Tibial artery (tissue), 4 donors: ENCODE results near the gene SIK1.
"Not testable (repeated sequence)": the region's sequence is repeated elsewhere in the genome, so short reads cannot be mapped to it uniquely, and the experiment has no call there.

Experiments used
- DNase-seq, 2 donors: peaks; one replicate each; pipeline ENCODE4 v3.0.0-alpha.2; 2019
- H3K27ac ChIP-seq, 2 donors: fragments of 200-600 bp; sonication (generic) in 1 of 2; 1 replicate in 1 of 2; 2 replicates in 1 of 2; pipeline ENCODE4 v1.5.1; 2018 to 2019; ENCODE audit warnings: mild to moderate bottlenecking in 1 of 2
- H3K27me3 ChIP-seq, 2 donors: fragments of 200-600 bp; sonication (generic) in 1 of 2; one replicate each; pipeline versions ENCODE4 v1.5.1 to v1.6.0; 2016 to 2019
- H3K36me3 ChIP-seq, 3 donors: fragments of 200-600 bp; sonication (generic) in 2 of 3; one replicate each; pipeline ENCODE4 v1.5.1; 2016 to 2019; ENCODE audit warnings: mild to moderate bottlenecking in 2 of 3
- H3K4me1 ChIP-seq, 4 donors: fragments of 200-600 bp; sonication (generic) in 2 of 4; 1 replicate in 3 of 4; 2 replicates in 1 of 4; pipeline ENCODE4 v1.5.1; 2016 to 2019
- H3K4me3 ChIP-seq, 2 donors: fragments of 200-600 bp; sonication (generic) in 1 of 2; 1 replicate in 1 of 2; 2 replicates in 1 of 2; pipeline ENCODE4 v1.5.1; 2018 to 2019; ENCODE audit warnings: mild to moderate bottlenecking in 2 of 2
- H3K9me3 ChIP-seq, 3 donors: fragments of 200-600 bp; sonication (generic) in 1 of 3; one replicate each; pipeline ENCODE4 v1.5.1; 2016 to 2019
- CTCF ChIP-seq, 2 experiments: fragments of 200-600 bp in 1 of 2; fragments of 450-650 bp in 1 of 2; IDR thresholded peaks; one replicate each; pipeline ENCODE4 v1.5.1; 2017 to 2019; ENCODE audit warnings: antibody characterized with exemption in 2 of 2, mild to moderate bottlenecking in 1 of 2, moderate library complexity in 1 of 2
- intact Hi-C: fragments of 100-400 bp; cut with DNase I; formaldehyde crosslinking; loops from one replicate; pipeline ENCODE4 v1.15.0; 2023; ENCODE audit warnings: low total_unique reads

Gene SIK1

GRCh38 chr21:43426404-43427241 lies at the start of gene SIK1:
Gene SIK1 (minus strand): TSS chr21:43427131. CDS start chr21:43426178, 953 bp downstream.
- H3K27me3 ChIP-seq, H3K9me3 ChIP-seq, H3K4me1 ChIP-seq, intact Hi-C loops, H3K27ac ChIP-seq, H3K36me3 ChIP-seq: not testable (repeated sequence)
- DNase-seq = peak in 1 of 2 donors; percentile 54
- peak within 1 kb of the TSS in 1 of 2 donors; percentile 38 for H3K4me3 ChIP-seq

GRCh38 chr21:43471597-43472242 lies 44.8 kb upstream of the SIK1 start:
- H3K36me3 ChIP-seq, H3K4me1 ChIP-seq, intact Hi-C loops, H3K9me3 ChIP-seq, H3K27me3 ChIP-seq, H3K27ac ChIP-seq, DNase-seq, H3K4me3 ChIP-seq: not testable (repeated sequence)

DNA sequence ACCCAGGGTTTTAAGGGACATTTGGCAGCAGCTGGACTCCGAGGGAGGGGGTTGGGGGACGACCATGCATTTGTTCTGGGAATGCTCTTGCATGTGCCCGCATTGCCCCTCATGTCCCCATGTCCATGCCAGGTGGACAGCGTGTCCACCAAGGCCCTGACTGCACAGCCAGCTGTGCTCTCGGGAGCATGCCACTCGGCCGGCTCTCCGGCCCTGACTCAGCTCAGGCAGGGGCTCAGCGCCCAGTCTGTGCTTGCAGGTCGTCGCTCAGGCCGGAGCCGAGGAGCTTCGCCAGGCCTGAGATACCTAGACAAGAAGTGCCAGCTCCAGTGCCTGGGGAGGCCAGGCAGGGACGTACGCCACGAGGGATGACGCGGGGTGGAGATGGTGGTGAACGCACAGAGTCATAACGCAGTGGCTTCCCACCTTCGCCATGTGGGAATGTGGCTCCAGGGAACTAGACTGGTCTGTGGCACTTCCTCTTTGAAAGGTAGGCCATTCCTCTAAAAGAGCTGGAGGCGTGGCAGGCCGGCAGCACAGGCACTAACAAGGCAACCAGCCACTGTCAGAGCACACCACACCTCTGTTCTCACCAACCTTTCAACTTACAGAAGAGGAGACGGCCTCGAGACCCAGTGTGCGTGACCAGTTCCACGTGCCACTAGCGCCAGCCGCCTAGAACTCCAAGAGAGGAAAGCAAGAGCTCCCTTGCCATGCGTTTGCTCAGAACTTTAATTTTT lies 43.0 kb upstream of the SIK1 start:
- H3K9me3 ChIP-seq, H3K27ac ChIP-seq, DNase-seq, intact Hi-C loops, H3K36me3 ChIP-seq, H3K4me1 ChIP-seq, H3K4me3 ChIP-seq, H3K27me3 ChIP-seq: not testable (repeated sequence)

DNA sequence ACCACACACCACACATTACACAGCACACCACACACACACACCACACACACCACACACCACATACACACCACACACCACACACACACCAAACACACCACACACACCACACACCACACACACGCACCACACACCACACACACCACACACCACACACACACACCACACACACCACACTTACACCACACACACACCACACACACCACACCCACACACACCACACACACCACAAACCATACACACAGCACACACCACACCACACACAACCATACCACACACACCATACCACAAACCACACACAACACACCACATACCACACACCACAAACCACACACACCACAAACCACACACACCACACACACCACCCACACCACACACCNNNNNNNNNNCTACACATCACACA lies 40.9 kb upstream of the SIK1 start:
- H3K9me3 ChIP-seq = no peaks in the 10 kb centered on the region
- no peaks in the 10 kb centered on the region for H3K36me3 ChIP-seq
- DNase-seq = no peak
- TF ChIP-seq CTCF (IDR thresholded peaks at IDR 0.05) = no peak
- H3K27me3 ChIP-seq = no peaks in the 10 kb centered on the region
- no peak overlapping the region for H3K4me3 ChIP-seq
- no peaks in the 10 kb centered on the region for H3K4me1 ChIP-seq
- H3K27ac ChIP-seq = no peak overlapping the region
- intact Hi-C loops = no loop called here

DNA sequence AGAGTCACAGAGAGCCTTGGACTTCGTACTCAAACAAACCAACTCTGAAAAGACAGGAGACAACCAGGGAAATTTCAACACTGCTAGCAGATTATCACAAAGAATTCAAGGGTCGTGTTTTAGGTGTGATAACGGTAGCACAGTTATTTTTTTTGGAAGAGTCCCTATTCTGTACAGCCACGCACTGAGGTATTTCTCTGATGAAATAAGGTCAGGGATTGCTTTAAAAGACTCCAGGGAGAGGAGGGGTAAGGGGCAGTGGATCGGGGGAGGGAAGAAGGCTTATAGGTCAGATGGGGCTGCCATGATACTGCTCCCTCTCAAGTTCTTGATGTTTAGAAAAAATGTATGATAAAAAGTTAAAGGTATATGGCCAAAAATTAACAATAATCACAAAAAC lies 38.2 kb upstream of the SIK1 start:
- H3K4me3 ChIP-seq, DNase-seq, H3K4me1 ChIP-seq, intact Hi-C loops, H3K9me3 ChIP-seq, H3K36me3 ChIP-seq, H3K27ac ChIP-seq, H3K27me3 ChIP-seq: not testable (repeated sequence)

- H3K4me1 ChIP-seq, intact Hi-C loops, H3K36me3 ChIP-seq, DNase-seq, H3K27me3 ChIP-seq, H3K9me3 ChIP-seq, H3K4me3 ChIP-seq, H3K27ac ChIP-seq: not testable (repeated sequence)
These were observed 36.7 kb upstream of the SIK1 start for GRCh38 chr21:43463498-43464261.

GRCh38 chr21:43462932-43463331 lies 36.0 kb upstream of the SIK1 start:
- H3K36me3 ChIP-seq, H3K4me3 ChIP-seq, H3K27ac ChIP-seq, H3K4me1 ChIP-seq, H3K9me3 ChIP-seq, H3K27me3 ChIP-seq, intact Hi-C loops, DNase-seq: not testable (repeated sequence)

GRCh38 chr21:43460475-43460874 lies 33.5 kb upstream of the SIK1 start:
- H3K4me3 ChIP-seq, DNase-seq, intact Hi-C loops, H3K27ac ChIP-seq, H3K4me1 ChIP-seq, H3K9me3 ChIP-seq, H3K27me3 ChIP-seq, H3K36me3 ChIP-seq: not testable (repeated sequence)

GRCh38 chr21:43458995-43459394 lies 32.1 kb upstream of the SIK1 start:
- H3K9me3 ChIP-seq, DNase-seq, intact Hi-C loops, H3K27me3 ChIP-seq, H3K36me3 ChIP-seq, H3K27ac ChIP-seq, H3K4me1 ChIP-seq, H3K4me3 ChIP-seq: not testable (repeated sequence)

DNA sequence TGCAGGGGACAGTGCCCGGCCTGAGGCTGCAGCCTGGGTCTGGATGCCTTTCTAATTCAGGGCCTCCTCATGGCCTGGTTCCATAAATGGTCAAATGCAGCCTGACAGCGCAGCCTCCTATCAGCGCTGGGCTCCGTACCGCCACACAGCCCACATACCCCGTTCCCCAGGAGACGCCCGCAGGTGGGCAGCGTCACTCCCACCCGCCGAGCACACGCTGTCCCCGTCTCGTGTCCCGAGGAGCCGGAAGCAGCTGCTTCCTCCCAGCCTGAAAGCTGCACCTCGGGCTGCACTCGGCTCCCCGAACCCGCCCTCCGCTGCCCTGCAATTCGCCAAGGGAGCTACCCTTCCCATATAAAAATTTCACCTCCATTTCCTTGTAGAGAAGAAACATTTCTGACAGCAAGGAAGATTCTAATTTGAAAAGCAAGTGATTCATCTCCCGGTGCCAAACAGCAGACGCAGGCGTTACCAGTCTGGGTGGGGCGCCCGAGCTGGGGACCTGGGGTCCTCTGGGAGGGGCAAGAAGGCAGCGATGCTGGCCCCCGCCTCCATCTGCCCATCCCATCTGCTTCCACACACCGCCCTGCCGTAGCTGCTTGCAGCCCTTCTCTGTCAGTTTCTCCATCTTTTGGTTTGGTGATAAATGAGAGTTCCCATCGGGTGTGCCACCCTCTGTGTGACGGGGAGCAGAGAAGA lies 29.8 kb upstream of the SIK1 start:
- H3K4me1 ChIP-seq, DNase-seq, H3K27ac ChIP-seq, intact Hi-C loops, H3K36me3 ChIP-seq, H3K4me3 ChIP-seq, H3K9me3 ChIP-seq, H3K27me3 ChIP-seq: not testable (repeated sequence)

DNA sequence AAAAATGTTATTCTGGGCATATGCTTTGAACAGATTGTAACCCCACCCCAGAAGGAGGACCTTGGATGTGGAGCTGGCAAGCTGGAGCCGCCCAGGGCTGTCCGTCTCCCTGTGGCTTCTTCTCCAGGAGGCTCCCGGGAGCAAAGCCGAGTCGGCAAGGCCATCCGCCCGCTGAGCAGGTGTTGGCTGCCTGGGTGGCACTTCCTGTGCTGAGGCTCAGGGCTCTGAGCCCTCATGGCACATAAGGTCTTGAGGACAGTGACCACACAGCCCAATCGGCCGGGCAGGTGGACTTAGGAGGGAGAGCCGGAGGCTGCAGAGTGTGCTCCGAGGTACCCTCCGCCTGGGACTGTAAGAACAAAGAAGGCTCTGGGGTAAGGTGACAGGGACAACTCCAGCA lies 28.8 kb upstream of the SIK1 start:
- H3K36me3 ChIP-seq, H3K27me3 ChIP-seq, DNase-seq, H3K27ac ChIP-seq, H3K4me3 ChIP-seq, H3K4me1 ChIP-seq, intact Hi-C loops, H3K9me3 ChIP-seq: not testable (repeated sequence)

- H3K9me3 ChIP-seq, H3K27me3 ChIP-seq, H3K27ac ChIP-seq, H3K4me1 ChIP-seq, DNase-seq, intact Hi-C loops, H3K36me3 ChIP-seq, H3K4me3 ChIP-seq: not testable (repeated sequence)
These were observed 27.2 kb upstream of the SIK1 start for GRCh38 chr21:43454176-43454575.
